HTR-8/SVneo (cell line): ENCODE results near the gene ZBTB43.
"Not testable (repeated sequence)": the region's sequence is repeated elsewhere in the genome, so short reads cannot be mapped to it uniquely, and the experiment has no call there.

Source experiments
- DNase-seq: peaks from one replicate; pipeline ENCODE4 v3.0.0; 2011; ENCODE audit warnings: low spot score, mixed read lengths; ENCODE audit not compliant: insufficient read length
- FAIRE-seq: peaks from 2 replicates; lab custom pipeline; 2011; peaks lifted over from hg19 to GRCh38; lab: Jason Lieb, UNC

The ZBTB43 gene

DNA sequence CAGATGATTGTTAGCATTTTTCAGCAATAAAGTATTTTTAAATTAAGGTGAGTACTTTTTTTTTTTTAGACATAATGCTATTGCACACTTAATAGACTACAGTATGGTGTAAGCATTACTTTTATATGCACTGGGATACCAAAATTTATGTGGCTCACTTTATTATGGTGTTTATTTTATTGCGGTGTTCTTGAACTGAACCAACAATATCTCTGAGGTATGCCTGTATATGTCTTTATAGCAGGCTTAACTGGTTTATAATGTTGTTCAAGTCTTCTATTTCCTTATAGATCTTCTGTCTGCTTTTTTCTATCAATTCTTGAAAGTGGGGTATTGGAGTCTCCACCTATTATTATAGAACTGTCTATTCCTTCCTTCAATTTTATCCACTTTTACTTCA, 18.0 kb downstream of the ZBTB43 start:
- DNase-seq (no peak), FAIRE-seq (no peak)

DNA sequence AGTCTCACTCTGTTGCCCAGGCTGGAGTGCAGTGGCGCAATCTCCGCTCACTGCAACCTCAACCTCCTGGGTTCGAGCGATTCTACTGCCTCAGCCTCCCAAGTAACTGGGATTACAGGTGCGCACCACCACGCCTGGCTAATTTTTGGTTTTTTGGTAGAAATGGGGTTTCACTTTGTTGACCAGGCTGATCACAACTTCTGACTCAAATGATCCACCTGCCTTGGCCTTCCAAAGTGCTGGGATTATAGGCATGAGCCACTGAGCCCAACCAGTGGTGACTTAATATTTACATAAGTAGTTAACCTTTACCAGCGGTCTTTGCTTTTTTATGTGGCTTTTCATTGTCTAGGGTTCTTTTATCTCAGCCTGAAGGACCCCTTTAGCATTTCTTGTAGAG, 19.2 kb downstream of the ZBTB43 start:
- FAIRE-seq, DNase-seq: not testable (repeated sequence)

DNA sequence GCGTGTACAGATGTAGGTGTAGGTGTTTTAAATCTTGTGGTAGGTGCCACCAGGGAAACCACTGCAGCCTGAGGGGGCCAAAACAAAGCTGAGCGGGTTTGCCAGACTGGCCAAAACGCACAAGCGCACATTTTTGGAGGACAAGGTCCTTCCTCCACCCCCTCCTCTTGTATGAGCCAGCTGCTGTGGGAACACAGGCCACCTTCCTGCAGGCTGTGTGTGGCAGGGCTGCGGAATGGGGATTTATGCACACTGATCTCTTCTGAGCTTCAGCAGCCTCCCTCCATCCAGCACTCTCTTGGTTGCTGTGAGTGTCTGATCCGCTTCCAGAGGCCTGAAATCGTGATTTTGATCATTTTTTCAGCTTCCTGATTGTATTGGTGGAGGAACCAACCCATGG, 22.4 kb downstream of the ZBTB43 start:
- FAIRE-seq, result no peak
- DNase-seq, result no peak

DNA sequence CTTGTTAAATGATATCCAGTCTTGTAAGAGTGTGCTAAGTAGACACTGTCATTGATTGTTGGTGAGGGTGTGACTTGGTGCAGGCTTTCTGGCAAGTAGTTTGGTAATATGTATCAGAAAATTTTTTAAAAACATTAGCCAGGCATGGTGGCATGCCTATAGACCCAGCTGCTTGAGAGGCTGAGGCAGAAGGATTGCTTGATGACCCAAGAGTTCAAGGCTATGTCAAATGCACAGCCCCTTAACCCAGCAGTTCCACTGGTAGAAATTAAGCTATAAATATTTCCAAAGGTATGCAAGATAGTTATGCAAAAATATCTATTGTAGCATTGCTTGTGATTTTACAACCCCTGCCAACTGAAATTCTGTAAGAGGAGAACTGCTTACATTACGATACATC, 24.2 kb downstream of the ZBTB43 start:
- FAIRE-seq, result no peak
- no peak for DNase-seq

DNA sequence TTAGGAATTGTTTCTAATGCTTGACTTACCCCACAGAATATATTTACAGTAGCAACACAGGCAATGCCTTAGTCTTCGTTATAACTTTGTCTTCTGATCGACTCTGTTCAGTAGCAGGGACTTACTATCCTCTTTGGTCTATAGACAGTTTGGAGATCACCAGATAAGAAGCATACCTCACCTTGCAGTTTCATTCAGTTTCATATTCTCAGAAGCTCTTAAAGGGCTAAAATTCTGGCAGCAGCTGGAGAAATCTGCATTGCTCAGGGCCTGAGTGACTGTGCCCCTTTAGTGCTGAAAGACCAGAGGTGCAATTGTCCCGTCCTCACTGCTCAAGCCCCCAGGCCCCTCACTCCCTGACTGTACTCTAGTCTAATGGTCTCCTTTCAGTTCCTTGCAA, 26.0 kb downstream of the ZBTB43 start:
- no peak for DNase-seq
- FAIRE-seq, result no peak

DNA sequence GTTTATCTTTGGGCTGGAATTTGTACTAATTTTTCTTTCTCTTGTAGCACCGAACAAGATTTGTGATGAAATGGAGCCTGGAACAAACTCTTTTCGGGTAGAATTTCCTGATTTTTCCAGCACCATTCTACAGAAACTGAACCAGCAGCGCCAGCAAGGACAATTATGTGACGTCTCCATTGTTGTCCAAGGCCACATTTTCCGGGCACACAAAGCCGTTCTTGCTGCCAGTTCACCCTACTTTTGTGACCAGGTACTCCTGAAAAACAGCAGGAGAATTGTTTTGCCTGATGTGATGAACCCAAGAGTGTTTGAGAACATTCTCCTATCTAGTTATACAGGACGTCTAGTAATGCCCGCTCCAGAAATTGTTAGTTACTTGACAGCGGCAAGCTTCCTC, 27.6 kb downstream of the ZBTB43 start:
- FAIRE-seq (no peak), DNase-seq (no peak)

DNA sequence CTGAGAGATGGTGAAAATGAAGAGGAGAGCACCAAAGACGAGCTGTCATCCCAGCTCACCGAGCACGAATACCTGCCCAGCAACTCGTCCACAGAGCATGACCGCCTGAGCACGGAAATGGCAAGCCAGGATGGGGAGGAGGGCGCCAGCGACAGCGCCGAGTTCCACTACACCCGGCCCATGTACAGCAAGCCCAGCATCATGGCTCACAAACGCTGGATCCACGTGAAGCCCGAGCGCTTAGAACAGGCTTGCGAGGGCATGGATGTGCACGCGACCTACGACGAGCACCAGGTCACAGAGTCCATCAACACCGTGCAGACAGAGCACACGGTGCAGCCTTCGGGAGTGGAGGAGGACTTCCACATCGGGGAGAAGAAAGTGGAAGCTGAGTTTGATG, 28.2 kb downstream of the ZBTB43 start:
- DNase-seq (no peak), FAIRE-seq (no peak)

DNA sequence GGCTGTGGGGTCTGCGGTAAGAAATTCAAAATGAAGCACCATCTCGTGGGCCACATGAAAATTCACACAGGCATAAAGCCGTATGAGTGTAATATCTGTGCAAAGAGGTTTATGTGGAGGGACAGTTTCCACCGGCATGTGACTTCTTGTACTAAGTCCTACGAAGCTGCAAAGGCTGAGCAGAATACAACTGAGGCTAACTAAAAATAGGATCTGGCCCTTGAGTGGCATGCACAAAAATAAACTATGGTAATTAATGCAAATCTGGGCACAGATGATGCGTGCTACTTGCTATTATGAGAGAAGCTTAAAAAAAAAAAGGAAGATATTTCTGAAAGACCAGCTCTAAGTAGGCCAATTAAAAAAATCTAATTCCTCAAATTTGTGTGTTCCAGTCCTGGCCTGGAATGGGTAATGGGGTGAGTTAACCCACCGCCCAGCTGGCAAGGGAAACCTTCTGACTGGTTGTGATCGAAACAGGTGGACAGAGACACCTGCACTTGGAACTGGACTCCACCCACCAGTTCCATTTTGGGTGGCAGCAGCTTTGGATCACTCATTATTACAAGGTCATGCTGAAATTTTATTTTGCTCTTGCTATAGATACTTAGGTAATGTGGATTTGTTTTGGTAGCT, 29.0 kb downstream of the ZBTB43 start:
- no peak for FAIRE-seq
- DNase-seq, result no peak

DNA sequence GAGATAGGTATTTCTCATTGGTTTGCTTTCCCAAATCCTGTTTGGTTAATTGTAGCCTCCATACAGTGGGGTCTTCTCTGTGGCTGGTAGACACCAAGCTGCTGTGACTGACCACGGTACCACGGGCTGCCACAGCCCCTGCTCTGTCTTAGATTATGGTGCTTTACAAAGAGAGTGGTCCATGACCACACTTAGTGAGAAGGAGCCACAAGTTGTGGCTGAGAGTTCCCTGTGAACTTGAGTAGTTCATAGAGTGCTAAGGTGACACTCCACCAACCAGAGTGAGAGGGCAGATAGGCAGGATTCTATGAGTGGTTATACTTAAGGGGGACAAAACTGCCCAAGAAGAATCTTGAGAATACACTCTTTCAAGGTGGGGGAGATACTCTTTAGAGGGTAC, 29.8 kb downstream of the ZBTB43 start:
- no peak for FAIRE-seq

DNA sequence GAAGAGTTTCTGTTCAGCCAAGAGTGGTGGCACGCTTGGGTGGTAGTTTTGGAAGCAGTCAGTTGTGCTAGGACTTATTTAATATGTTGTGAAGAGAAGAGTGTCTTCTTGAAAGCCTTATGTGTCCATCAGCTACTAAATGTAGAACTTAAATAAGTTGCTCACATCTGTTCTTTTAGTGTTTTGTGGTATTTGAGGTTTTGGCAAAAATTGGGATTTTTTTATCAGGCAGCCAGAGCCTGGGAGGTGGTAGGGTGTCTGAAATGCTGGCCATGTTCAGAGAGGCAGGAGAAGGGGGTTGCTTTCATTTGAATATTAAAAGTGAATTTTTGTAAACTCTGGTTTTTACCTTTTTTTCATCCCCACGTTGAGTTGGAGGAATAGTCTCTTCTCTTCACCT, 31.4 kb downstream of the ZBTB43 start:
- FAIRE-seq, result no peak
- DNase-seq, result no peak

More for the DNA sequence above, 29.8 kb downstream of the ZBTB43 start:
- no peak for DNase-seq

DNA sequence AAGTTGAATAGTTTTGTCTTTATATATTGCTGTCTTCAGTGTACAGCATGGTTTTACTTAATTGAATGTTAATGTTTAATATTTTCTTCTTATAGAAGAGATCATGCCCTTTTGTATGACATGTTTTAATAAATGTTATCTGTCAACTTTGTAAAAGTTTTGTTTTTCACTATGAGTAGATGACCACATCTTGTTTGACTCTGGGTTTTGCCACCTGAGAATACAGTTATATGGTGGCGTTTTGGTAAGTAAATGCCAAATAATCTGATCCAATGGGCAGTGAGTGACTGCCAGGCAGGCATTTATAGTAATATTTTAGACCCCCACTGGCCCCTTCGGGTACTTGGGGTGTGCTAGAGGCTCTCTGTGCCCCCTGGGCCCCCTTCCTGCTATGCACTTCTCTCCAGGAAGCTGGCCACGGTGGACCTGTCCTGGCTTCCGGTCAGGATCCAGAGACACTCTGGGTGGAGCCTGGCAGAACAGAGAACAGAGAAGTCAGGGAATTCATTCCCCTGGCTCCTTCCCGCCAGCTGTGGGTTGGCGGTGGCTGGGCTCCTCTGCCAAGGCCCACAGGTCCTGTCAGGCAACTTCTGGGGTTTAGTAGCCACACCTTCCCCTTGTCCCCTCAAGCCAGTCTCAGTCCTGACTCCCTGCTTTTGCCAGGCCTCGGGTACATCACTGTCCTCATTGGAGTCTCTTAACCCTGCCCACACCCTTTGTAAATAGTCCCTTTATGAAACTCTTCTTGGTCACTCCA, 33.4 kb downstream of the ZBTB43 start:
- no peak for FAIRE-seq
- DNase-seq, result no peak

DNA sequence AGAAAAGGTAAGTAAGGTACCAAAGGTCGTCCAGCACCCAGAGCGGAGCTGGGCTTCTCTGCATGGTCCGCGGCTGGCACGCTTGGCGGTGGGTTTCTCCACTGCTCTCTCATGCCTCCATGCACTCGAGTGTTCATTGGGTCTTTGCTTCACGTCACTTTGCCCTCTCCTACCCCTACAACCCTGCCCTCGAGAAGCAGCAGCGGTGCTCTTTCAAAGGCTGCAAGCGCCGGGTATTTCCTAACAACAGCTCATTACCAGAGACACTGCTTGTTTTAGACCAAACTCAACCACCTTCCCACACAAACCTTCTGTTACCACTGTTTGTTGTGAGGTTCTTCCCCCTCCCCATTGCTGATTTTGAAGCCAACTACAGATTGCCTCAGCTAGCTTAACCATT, 34.1 kb downstream of the ZBTB43 start:
- DNase-seq (no peak), FAIRE-seq (no peak)

DNA sequence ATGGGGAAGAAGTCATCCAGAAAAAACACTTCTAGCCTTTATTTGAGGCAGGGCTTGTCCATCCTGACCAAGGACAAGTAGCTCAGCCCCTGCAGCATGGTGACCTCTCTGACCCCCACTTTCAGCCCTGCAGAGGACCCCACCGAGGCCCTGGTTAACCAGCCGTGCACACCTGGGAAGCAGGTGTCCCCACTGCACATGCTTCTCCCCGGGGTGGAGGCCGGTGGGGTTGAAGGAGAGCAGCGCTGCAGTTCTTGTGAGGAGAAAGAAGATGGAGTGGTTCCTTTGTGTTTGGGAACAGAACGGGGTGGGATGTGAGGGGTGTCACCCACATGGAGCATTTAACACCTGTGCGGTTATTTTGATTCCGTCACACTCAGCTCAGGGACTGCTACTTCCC, 34.5 kb downstream of the ZBTB43 start:
- FAIRE-seq, result no peak
- DNase-seq, result no peak

DNA sequence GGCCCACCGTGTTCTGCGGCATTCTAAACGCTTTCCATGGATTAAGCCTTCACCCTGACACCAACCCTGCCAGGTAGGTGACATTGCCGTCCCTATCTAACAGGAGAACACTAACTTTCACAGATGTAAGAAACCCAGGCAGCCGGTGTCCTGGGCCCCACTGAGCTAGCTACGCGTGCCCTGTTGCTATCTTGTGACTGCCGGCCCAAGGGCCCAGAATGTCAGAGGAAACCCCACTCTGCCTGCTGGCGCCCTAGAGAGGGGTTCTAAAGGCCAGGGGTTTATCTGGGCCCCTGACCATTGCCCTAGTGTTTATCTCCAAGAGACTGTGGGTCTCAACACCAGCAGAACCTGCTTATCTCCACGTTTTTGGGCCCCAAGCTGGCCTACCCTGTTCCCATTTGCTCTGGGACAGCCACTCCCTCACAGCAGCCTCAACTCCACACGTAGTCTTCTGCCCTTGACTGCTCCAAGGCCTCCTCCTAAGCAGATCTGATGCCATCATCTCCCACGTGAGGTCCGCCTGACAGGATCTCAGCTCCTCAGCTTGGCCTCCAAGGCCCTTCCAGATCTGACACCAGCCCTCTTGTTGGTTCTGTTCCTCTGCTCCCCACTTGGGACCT, 37.5 kb downstream of the ZBTB43 start:
- no peak for FAIRE-seq
- DNase-seq, result no peak

DNA sequence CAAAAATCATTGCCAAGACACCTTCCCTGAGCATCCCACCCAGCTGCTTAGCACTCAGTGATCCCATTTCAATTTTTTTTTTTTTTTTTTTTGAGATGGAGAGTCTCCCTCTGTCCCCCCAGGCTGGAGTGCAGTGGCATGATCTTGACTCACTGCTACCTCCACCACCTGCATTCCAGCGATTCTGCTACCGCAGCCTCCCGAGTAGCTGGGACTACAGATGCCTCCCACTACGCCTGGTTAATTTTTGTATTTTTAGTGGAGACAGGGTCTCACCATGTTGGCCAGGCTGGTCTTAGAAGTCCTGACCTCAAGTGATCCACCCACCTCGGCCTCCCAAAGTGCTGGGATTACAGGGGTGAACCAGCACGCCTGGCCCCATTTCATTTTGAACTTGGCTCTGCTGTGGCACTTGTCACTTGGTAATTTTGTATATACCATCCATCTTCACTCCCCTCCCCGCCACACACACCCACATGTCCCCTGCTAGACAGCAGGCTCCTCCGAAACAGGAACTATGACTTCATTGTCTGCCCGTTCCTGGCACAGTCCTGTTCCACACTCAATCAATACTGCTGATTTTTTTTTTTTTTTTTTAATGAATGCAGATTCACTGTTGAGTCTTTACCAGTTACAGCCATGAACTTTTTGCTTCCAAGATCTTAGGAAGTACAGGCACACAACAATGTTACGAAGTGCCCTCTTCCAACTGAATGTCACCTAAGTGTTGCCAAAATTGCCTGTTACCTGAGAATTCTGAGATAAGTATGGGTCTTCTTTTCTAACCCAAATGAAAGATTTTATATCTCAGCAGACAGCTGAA, 38.3 kb downstream of the ZBTB43 start:
- no peak for FAIRE-seq
- no peak for DNase-seq

DNA sequence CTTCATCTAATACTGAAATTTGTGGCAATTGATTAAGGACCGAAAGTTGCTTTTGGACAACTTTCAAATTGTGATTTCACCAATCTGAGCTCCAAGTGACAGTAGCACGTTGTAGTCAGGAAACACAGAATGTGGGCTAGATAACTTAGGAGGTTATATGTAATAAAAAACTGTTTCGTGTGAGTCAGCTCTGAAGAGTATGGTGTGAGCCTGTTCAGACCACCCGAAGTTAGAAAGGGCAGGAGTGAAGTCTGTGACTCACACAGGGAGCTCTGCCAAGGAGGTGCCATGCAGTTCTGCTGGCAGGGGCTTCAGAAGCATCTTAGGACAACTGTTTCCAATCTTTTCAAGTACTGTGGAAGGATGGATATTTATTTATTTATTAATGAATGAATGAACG, 39.2 kb downstream of the ZBTB43 start:
- no peak for FAIRE-seq
- DNase-seq, result peak; percentile 72

DNA sequence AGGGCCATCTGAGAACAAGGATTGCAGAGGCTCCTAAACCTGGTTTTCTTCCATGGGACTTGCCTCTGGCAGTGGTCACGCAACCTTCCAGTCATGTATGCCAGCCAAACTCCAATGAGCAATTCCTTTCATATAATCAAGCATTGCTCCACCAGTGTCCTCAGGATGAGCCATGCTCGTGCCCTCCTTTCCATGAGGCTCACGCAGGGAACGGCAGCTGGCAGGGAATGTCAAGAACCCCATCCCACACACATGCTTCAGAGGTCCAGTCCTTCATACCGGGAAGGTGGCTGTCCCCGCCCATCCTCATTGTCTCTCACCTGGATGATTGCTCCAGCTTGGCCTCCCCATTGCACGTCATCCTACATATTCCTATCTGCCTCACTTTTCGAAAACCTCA, 42.2 kb downstream of the ZBTB43 start:
- DNase-seq (no peak), FAIRE-seq (no peak)

DNA sequence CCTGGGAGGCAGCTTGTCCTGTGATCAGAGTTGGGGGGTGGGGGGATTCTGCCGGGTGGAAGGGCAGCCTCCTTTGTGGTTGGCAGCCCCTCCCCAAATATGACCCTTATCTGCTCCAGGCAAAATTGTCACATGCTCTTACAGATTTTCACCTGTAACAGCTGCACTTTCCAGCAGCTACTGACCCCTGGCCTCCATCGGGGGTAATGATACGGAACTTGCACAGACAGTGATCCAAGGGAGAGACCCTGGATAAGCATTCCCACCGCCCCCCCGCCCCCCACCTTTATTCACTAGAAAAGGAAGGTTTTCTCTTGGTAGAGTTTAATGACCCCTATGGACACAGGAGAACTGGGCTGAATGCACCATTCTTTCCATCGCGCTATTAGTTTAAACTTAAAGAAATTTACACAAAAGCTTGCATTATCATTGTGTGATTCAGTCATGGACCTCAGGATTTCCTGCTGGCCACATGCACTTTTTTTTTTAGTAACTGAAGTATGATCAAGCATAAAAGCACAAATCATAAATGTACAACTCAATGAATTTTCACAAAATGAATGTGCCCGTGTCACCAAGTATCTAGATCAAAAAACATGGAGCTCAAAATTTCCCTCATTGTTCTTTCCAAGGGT, 44.9 kb downstream of the ZBTB43 start:
- DNase-seq (no peak), FAIRE-seq (no peak)

DNA sequence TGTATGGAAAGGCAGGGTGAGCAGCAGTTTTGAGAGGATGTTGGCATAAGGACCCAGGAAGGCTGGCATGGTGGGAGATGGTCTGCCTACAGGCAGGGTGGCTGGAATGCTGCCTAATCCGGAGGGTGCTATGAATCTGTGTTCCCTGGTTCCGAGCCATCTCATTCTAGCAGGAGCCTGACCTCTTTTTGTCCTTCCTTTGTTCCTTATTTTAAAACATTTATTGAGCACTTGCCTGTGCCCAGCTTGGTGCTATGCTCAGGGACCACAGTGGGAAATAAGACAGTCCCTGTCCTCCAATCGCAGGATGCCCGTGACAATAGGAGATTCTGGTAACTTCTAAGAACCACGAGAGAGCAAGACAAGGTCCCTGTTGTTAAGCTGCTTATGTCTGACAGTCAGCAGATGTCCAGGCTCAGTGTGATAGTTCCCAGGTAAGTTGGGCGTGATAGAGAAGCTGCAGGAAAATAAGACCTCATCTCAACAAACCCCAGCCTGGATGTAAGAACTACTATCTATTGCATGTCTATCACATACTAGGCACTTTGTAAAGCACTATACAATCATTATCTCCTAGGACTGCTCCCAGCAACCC, 46.5 kb downstream of the ZBTB43 start:
- DNase-seq (no peak), FAIRE-seq (no peak)

DNA sequence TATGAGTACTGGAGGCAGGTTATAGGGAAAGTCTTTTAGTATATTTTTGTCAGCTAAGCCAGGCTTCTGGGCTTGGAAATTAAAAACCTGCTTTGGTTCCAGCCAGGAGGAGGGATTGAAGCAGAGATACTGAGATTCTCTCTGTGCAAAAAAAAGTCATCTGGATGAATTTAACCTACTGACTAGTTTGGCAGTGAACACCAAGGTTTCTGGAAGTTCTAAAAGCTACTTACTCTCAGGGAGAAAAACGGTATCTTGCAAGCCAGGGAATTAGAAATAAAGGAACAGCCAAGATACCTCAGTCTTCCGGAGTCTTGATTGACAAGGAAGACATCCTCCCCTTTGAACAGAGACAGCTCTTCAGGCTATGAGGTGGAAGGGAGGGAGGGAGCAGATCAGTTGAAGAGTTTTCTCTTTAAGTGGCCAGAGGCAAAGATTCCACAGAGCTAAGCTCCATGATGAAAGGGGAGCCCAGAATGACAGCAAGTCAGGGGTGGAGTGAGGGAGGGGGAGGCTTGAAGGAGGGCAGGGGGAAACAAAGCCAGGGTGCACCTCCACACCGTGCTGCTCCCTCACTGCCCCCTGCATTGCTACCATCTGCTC, 47.3 kb downstream of the ZBTB43 start:
- DNase-seq (no peak), FAIRE-seq (no peak)
